ENCODE measurements around the gene SINHCAF. TPM values are rescaled to one million over a fixed set of nuclear protein-coding genes. Genes with fewer than 3 reads are reported as not detected.

The SINHCAF gene
- total RNA-seq, 1 donor from 2014 or later: 154 TPM

DNA sequence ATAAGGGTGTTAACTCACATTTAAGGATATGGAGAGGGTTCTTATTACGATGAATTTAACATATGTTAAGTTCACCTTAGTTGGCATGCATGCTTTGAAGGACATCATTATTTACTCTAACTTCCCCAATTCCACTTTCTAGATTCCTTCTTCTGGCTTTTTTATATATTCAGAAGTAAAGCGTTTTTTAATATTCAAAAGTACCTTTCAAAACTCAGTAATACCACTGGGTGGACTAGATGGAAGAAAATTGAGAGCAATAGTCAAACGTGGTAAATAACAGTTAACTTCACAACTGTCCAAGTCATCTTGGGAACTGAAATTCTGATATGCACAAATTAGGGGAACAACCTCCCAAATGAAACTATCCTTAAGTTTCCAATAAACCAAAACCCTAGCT lies 9.1 kb downstream of the SINHCAF start:
- Mint-ChIP-seq H3K9me3 (peaks cover 13% of the 10 kb centered on the region), H3K27ac (peak overlapping the region; percentile 79), H3K4me3 (peak overlapping the region; percentile 71), H3K4me1 (ENCODE audit: unreplicated experiment) (peaks cover 36% of the 10 kb centered on the region), H3K36me3 (peaks cover 32% of the 10 kb centered on the region), H3K27me3 (no peaks in the 10 kb centered on the region)
- TF ChIP-seq, protein P1, sequence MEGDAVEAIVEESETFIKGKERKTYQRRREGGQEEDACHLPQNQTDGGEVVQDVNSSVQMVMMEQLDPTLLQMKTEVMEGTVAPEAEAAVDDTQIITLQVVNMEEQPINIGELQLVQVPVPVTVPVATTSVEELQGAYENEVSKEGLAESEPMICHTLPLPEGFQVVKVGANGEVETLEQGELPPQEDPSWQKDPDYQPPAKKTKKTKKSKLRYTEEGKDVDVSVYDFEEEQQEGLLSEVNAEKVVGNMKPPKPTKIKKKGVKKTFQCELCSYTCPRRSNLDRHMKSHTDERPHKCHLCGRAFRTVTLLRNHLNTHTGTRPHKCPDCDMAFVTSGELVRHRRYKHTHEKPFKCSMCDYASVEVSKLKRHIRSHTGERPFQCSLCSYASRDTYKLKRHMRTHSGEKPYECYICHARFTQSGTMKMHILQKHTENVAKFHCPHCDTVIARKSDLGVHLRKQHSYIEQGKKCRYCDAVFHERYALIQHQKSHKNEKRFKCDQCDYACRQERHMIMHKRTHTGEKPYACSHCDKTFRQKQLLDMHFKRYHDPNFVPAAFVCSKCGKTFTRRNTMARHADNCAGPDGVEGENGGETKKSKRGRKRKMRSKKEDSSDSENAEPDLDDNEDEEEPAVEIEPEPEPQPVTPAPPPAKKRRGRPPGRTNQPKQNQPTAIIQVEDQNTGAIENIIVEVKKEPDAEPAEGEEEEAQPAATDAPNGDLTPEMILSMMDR (conservative IDR thresholded peaks at IDR 0.05): no peak
- no peak for DNase-seq (ENCODE audit: extremely low spot score, unreplicated experiment)

DNA sequence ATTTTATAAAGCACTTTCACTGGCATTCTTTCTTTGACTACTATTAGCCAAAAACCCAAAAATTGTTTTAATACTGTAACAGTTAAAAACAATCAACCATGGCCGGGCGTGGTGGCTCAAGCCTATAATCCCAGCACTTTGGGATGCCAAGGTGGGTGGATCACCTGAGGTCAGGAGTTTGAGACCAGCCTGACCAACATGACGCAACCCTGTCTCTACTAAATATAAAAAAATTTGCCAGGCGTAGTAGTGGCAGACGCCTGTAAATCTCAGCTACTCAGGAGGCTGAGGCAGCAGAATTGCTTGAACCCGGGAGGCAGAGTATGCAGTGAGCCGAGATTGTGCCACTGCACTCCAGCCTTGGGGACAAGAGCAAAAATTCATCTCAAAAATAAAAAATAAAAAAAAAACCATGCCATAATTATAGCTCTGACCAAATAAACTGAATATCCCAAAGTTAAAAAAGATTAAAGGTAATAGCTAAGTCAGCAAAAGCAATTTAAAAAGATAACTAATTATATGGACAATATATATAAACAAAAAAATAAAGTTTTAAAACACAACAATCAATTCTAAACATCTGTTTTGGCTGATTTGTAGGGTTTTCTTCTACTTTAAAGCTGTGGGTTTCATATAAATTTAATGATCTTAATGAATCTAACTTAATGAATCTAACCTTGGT lies 10.0 kb downstream of the SINHCAF start:
- peaks cover 13% of the 10 kb centered on the region for H3K9me3 Mint-ChIP-seq
- H3K36me3 Mint-ChIP-seq: peaks cover 39% of the 10 kb centered on the region
- TF ChIP-seq, protein P1 (conservative IDR thresholded peaks at IDR 0.05): no peak
- peak overlapping the region; percentile 15 for H3K4me3 Mint-ChIP-seq
- no peaks in the 10 kb centered on the region for H3K27me3 Mint-ChIP-seq
- DNase-seq (ENCODE audit: extremely low spot score, unreplicated experiment): no peak
- peaks cover 30% of the 10 kb centered on the region for H3K4me1 Mint-ChIP-seq (ENCODE audit: unreplicated experiment)
- peak overlapping the region; percentile 77 for H3K27ac Mint-ChIP-seq

DNA sequence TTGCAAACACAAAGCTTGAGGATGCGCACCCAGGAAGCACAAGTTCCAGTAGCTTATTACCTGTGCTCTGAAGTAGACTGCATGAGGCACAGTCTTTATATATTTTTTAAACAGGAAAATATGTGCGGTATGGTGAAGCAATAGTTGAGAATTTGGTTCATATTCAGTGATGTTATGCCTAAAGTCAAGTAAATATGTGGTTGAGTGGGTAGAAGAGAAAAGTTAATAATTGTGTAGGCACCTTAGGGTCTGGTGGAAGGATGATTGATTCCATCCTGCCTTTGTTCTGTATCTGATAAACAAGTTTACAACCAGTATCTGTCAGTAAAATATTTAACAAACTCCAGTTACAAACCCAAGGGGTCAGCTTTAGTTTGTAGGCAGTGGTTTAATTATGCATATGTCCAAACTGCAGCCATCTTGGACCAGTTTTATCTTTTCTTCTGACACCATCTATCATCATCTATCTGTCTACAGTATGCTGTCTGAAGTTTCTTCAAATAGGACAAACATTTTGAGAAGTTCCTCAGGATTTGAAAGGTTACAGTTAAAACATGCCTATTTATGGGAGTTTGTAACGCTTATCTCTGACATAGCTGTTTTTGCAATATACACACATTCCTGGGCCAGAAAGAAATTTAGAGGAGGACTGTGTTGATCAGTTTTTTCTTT lies 10.8 kb downstream of the SINHCAF start:
- Mint-ChIP-seq H3K4me3 (peak overlapping the region; percentile 18), H3K27me3 (no peaks in the 10 kb centered on the region), H3K4me1 (ENCODE audit: unreplicated experiment) (peaks cover 27% of the 10 kb centered on the region), H3K36me3 (peaks cover 41% of the 10 kb centered on the region), H3K27ac (peak overlapping the region; percentile 77), H3K9me3 (peaks cover 13% of the 10 kb centered on the region)
- no peak for DNase-seq (ENCODE audit: extremely low spot score, unreplicated experiment)
- TF ChIP-seq, protein P1 (conservative IDR thresholded peaks at IDR 0.05): no peak

- Mint-ChIP-seq H3K27me3 (no peaks in the 10 kb centered on the region), H3K36me3 (peaks cover 51% of the 10 kb centered on the region), H3K9me3 (peaks cover 13% of the 10 kb centered on the region), H3K4me1 (ENCODE audit: unreplicated experiment) (peaks cover 7% of the 10 kb centered on the region), H3K4me3 (no peak overlapping the region), H3K27ac (no peak overlapping the region)
- no peak for DNase-seq (ENCODE audit: extremely low spot score, unreplicated experiment)
- TF ChIP-seq, protein P1 (conservative IDR thresholded peaks at IDR 0.05): no peak
Observed at GRCh38 chr12:31312431-31312830, 13.5 kb downstream of the SINHCAF start.

- Mint-ChIP-seq H3K4me3 (no peak overlapping the region), H3K36me3 (peaks cover 58% of the 10 kb centered on the region), H3K9me3 (peaks cover 13% of the 10 kb centered on the region), H3K27me3 (no peaks in the 10 kb centered on the region), H3K27ac (no peak overlapping the region), H3K4me1 (ENCODE audit: unreplicated experiment) (peaks cover under 1% of the 10 kb centered on the region)
- no peak for DNase-seq (ENCODE audit: extremely low spot score, unreplicated experiment)
- TF ChIP-seq, protein P1 (conservative IDR thresholded peaks at IDR 0.05): no peak
Observed at GRCh38 chr12:31311634-31312258, 14.2 kb downstream of the SINHCAF start.

Measured in type B pancreatic cell (in vitro differentiated cells).